ENCODE results near the gene DCST1. TPM values are rescaled to one million over a fixed set of nuclear protein-coding genes. Genes with fewer than 3 reads are reported as not detected.
"Not testable (repeated sequence)": the region's sequence is repeated elsewhere in the genome, so short reads cannot be mapped to it uniquely, and the experiment has no call there.

Gene DCST1, protein sequence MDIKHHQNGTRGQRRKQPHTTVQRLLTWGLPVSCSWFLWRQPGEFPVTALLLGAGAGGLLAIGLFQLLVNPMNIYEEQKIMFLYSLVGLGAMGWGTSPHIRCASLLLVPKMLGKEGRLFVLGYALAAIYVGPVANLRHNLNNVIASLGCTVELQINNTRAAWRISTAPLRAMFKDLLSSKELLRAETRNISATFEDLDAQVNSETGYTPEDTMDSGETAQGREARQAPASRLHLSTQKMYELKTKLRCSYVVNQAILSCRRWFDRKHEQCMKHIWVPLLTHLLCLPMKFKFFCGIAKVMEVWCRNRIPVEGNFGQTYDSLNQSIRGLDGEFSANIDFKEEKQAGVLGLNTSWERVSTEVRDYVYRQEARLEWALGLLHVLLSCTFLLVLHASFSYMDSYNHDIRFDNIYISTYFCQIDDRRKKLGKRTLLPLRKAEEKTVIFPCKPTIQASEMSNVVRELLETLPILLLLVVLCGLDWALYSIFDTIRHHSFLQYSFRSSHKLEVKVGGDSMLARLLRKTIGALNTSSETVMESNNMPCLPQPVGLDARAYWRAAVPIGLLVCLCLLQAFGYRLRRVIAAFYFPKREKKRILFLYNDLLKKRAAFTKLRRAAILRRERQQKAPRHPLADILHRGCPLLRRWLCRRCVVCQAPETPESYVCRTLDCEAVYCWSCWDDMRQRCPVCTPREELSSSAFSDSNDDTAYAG
- 0.03 TPM for polyA plus RNA-seq (2013)

DNA sequence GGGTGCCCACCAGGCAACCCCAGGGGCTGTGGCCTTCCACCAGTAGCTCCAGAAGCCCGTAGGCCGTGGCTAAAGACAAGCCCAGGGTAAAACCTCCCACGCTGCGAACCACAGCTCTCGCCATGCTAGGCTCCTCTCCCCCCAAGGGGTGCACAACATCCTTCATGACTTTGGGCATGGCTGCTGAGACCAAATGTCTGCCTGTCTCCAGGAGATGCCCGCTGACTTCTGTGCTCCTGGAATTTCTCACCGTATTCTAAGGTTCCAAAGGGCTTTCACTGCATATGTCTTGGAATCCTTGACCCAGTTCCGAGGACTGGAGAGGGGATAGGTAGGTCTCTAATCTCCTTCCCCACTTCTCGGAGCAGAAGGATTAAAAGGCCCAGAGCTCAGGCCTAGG, at the start of gene DCST1, which contains the start of gene DCST2:
Gene DCST1, plus strand, starts transcription at position 301 of the 400 bp plus-strand sequence. CDS start 213 bp downstream, outside the sequence.
Gene DCST2, minus strand, starts transcription at position 258 of the 400 bp plus-strand sequence. Its CDS starts 80 bp downstream, at position 178.
- H3K27me3 ChIP-seq (replicated peaks in 2 of 5; ENCODE audit: control insufficient read depth in 4 of 5, insufficient read depth in 5 of 5, low read length in 4 of 5), result no peaks in the 10 kb centered on the region
- H3K9me3 ChIP-seq (ENCODE audit: control extremely low read depth in 1 of 5, control insufficient read depth in 4 of 5, insufficient read depth in 2 of 5, low read depth in 1 of 5, low read length in 4 of 5), result no peaks in the 10 kb centered on the region
- H3K36me3 ChIP-seq (ENCODE audit: control insufficient read depth in 4 of 4, insufficient read depth in 4 of 4, low read length in 3 of 4), result no peaks in the 10 kb centered on the region
- peaks cover 0 to 21% (median 4%) of the 10 kb centered on the region in 4 experiments for H3K4me1 ChIP-seq (ENCODE audit: control extremely low read depth in 1 of 4, control insufficient read depth in 4 of 4, insufficient read depth in 4 of 4, low read length in 3 of 4)
- H3K27ac ChIP-seq (ENCODE audit: insufficient read depth in 1 of 2, low read depth in 1 of 2, low read length in 2 of 2, poor library complexity in 1 of 2, severe bottlenecking in 2 of 2), result no peak within 1 kb of the TSS
- 98% methylated on average over 9 of the region's 9 CpGs for WGBS (ENCODE audit: insufficient coverage)
- no peak within 1 kb of the TSS for H3K4me3 ChIP-seq (ENCODE audit: control insufficient read depth in 1 of 7, extremely low read depth in 1 of 7, insufficient read depth in 4 of 7, low read depth in 2 of 7, low read length in 6 of 7)
- DNase-seq, result no peak
- POLR2A ChIA-PET, result no interaction called here
- CTCF ChIA-PET, result interaction anchor here (0.6 to 4.6 kb wide), 7 partner anchors 9 to 330 kb away, joined by 3 to 20 read pairs (median 5); partner anchors contain the start of gene ADAM15

DNA sequence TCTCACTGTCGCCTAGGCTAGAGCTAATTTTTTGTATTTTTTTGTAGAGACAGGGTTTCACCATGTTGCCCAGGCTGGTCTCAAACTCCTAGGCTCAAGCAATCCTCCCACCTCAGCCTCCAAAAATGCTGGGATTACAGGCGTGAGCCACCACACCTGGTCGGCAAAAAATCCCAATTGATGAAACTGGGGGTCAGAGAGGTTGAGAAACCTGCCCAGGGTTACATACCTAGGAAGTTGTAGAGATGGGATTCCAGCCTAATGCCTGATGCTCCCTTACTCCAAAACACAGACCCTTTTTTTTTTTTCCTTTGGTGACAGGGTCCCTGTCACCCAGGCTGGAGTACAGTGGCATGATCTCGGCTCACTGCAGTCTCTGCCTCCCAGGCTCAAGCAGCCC, 46.9 kb upstream of the DCST1 start:
- H3K4me3 ChIP-seq (ENCODE audit: control insufficient read depth in 1 of 7, extremely low read depth in 1 of 7, insufficient read depth in 4 of 7, low read depth in 2 of 7, low read length in 6 of 7); H3K27ac ChIP-seq (ENCODE audit: insufficient read depth in 1 of 2, low read depth in 1 of 2, low read length in 2 of 2, poor library complexity in 1 of 2, severe bottlenecking in 2 of 2); H3K9me3 ChIP-seq (ENCODE audit: control extremely low read depth in 1 of 5, control insufficient read depth in 4 of 5, insufficient read depth in 2 of 5, low read depth in 1 of 5, low read length in 4 of 5); H3K27me3 ChIP-seq (replicated peaks in 2 of 5; ENCODE audit: control insufficient read depth in 4 of 5, insufficient read depth in 5 of 5, low read length in 4 of 5); DNase-seq: not testable (repeated sequence)
- H3K4me1 ChIP-seq (ENCODE audit: control extremely low read depth in 1 of 4, control insufficient read depth in 4 of 4, insufficient read depth in 4 of 4, low read length in 3 of 4), result peaks cover 9 to 24% (median 17%) of the 10 kb centered on the region in 4 experiments
- 100% methylated on average over 1 of the region's 4 CpGs for WGBS (ENCODE audit: insufficient coverage)
- ChIA-PET POLR2A (interaction anchor here (0.7 kb wide), 1 partner anchor 359 kb away, joined by 4 read pairs; no protein-coding TSS in a partner anchor), CTCF (interaction anchor here (1.2 to 20.2 kb wide), 5 partner anchors 8 to 65 kb away, joined by 3 to 320 read pairs (median 13); partner anchors contain the start of genes LENEP and ZBTB7B)
- peaks cover 6 to 42% (median 31%) of the 10 kb centered on the region in 4 experiments for H3K36me3 ChIP-seq (ENCODE audit: control insufficient read depth in 4 of 4, insufficient read depth in 4 of 4, low read length in 3 of 4)

DNA sequence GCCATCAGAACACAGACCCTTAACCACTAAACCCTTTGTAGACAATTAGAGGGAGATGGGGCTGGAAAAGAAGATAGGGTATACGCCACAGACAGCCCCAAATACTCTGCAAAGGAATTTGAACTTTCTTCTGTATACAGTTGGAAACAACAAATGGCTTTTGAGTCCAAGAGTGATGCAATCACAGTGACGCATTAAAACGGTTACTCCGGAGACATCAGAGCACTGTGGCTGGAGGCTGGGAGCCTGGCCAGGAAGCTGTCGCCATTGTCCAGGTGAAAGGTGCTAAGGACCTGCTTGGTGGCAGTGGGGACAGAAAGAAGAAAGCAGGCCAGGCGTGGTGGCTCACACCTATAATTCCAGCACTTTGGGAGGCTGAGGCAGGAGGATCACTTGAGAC, 46.3 kb upstream of the DCST1 start:
- Histone ChIP-seq H3K4me1 (ENCODE audit: control extremely low read depth in 1 of 4, control insufficient read depth in 4 of 4, insufficient read depth in 4 of 4, low read length in 3 of 4) (peaks cover 8 to 19% (median 16%) of the 10 kb centered on the region in 4 experiments), H3K9me3 (ENCODE audit: control extremely low read depth in 1 of 5, control insufficient read depth in 4 of 5, insufficient read depth in 2 of 5, low read depth in 1 of 5, low read length in 4 of 5) (no peaks in the 10 kb centered on the region), H3K4me3 (ENCODE audit: control insufficient read depth in 1 of 7, extremely low read depth in 1 of 7, insufficient read depth in 4 of 7, low read depth in 2 of 7, low read length in 6 of 7) (no peak overlapping the region), H3K27ac (ENCODE audit: insufficient read depth in 1 of 2, low read depth in 1 of 2, low read length in 2 of 2, poor library complexity in 1 of 2, severe bottlenecking in 2 of 2) (no peak overlapping the region), H3K27me3 (replicated peaks in 2 of 5; ENCODE audit: control insufficient read depth in 4 of 5, insufficient read depth in 5 of 5, low read length in 4 of 5) (no peaks in the 10 kb centered on the region), H3K36me3 (ENCODE audit: control insufficient read depth in 4 of 4, insufficient read depth in 4 of 4, low read length in 3 of 4) (peaks cover 6 to 42% (median 31%) of the 10 kb centered on the region in 4 experiments)
- ChIA-PET CTCF (interaction anchor here (1.1 to 20.2 kb wide), 9 partner anchors 9 to 72 kb away, joined by 3 to 320 read pairs (median 8); partner anchors contain the start of genes CKS1B, LENEP, PYGO2 and ZBTB7B), POLR2A (interaction anchor here (0.7 kb wide), 1 partner anchor 360 kb away, joined by 4 read pairs; no protein-coding TSS in a partner anchor)
- DNase-seq, result no peak
- 95% methylated on average over 4 of the region's 6 CpGs for WGBS (ENCODE audit: insufficient coverage)

- peaks cover 4 to 21% (median 12%) of the 10 kb centered on the region in 4 experiments for H3K4me1 ChIP-seq (ENCODE audit: control extremely low read depth in 1 of 4, control insufficient read depth in 4 of 4, insufficient read depth in 4 of 4, low read length in 3 of 4)
- ChIA-PET POLR2A (no interaction called here), CTCF (interaction anchor here (0.7 to 20.2 kb wide), 11 partner anchors 10 to 71 kb away, joined by 3 to 320 read pairs (median 6); partner anchors contain the start of genes CKS1B, LENEP, PYGO2 and ZBTB7B)
- DNase-seq, result peak in 1 of 3 donors; percentile 32
- no peaks in the 10 kb centered on the region for H3K9me3 ChIP-seq (ENCODE audit: control extremely low read depth in 1 of 5, control insufficient read depth in 4 of 5, insufficient read depth in 2 of 5, low read depth in 1 of 5, low read length in 4 of 5)
- H3K4me3 ChIP-seq (ENCODE audit: control insufficient read depth in 1 of 7, extremely low read depth in 1 of 7, insufficient read depth in 4 of 7, low read depth in 2 of 7, low read length in 6 of 7), result no peak overlapping the region
- peaks cover 6 to 49% (median 34%) of the 10 kb centered on the region in 4 experiments for H3K36me3 ChIP-seq (ENCODE audit: control insufficient read depth in 4 of 4, insufficient read depth in 4 of 4, low read length in 3 of 4)
- WGBS (ENCODE audit: insufficient coverage), result 98% methylated on average over 16 of the region's 17 CpGs
- no peaks in the 10 kb centered on the region for H3K27me3 ChIP-seq (replicated peaks in 2 of 5; ENCODE audit: control insufficient read depth in 4 of 5, insufficient read depth in 5 of 5, low read length in 4 of 5)
- no peak overlapping the region for H3K27ac ChIP-seq (ENCODE audit: insufficient read depth in 1 of 2, low read depth in 1 of 2, low read length in 2 of 2, poor library complexity in 1 of 2, severe bottlenecking in 2 of 2)
Observed at GRCh38 chr1:154988058-154988954, 45.3 kb upstream of the DCST1 start.

- no peaks in the 10 kb centered on the region for H3K9me3 ChIP-seq (ENCODE audit: control extremely low read depth in 1 of 5, control insufficient read depth in 4 of 5, insufficient read depth in 2 of 5, low read depth in 1 of 5, low read length in 4 of 5)
- no peak overlapping the region for H3K27ac ChIP-seq (ENCODE audit: insufficient read depth in 1 of 2, low read depth in 1 of 2, low read length in 2 of 2, poor library complexity in 1 of 2, severe bottlenecking in 2 of 2)
- peaks cover 0 to 19% (median 7%) of the 10 kb centered on the region in 4 experiments for H3K4me1 ChIP-seq (ENCODE audit: control extremely low read depth in 1 of 4, control insufficient read depth in 4 of 4, insufficient read depth in 4 of 4, low read length in 3 of 4)
- WGBS (ENCODE audit: insufficient coverage), result 100% methylated on average over 2 of the region's 3 CpGs
- peaks cover 6 to 49% (median 34%) of the 10 kb centered on the region in 4 experiments for H3K36me3 ChIP-seq (ENCODE audit: control insufficient read depth in 4 of 4, insufficient read depth in 4 of 4, low read length in 3 of 4)
- H3K27me3 ChIP-seq (replicated peaks in 2 of 5; ENCODE audit: control insufficient read depth in 4 of 5, insufficient read depth in 5 of 5, low read length in 4 of 5), result no peaks in the 10 kb centered on the region
- no peak for DNase-seq
- H3K4me3 ChIP-seq (ENCODE audit: control insufficient read depth in 1 of 7, extremely low read depth in 1 of 7, insufficient read depth in 4 of 7, low read depth in 2 of 7, low read length in 6 of 7), result no peak overlapping the region
- CTCF ChIA-PET, result interaction anchor here (1.0 to 20.2 kb wide), 7 partner anchors 8 to 70 kb away, joined by 4 to 320 read pairs (median 6); partner anchors contain the start of genes LENEP and ZBTB7B
- POLR2A ChIA-PET, result no interaction called here
Observed at GRCh38 chr1:154989195-154989860, 44.3 kb upstream of the DCST1 start.

- 100% methylated on average over 6 of the region's 8 CpGs for WGBS (ENCODE audit: insufficient coverage)
- Histone ChIP-seq H3K36me3 (ENCODE audit: control insufficient read depth in 4 of 4, insufficient read depth in 4 of 4, low read length in 3 of 4) (peaks cover 6 to 49% (median 34%) of the 10 kb centered on the region in 4 experiments), H3K27me3 (replicated peaks in 2 of 5; ENCODE audit: control insufficient read depth in 4 of 5, insufficient read depth in 5 of 5, low read length in 4 of 5) (no peaks in the 10 kb centered on the region), H3K4me3 (ENCODE audit: control insufficient read depth in 1 of 7, extremely low read depth in 1 of 7, insufficient read depth in 4 of 7, low read depth in 2 of 7, low read length in 6 of 7) (no peak overlapping the region), H3K9me3 (ENCODE audit: control extremely low read depth in 1 of 5, control insufficient read depth in 4 of 5, insufficient read depth in 2 of 5, low read depth in 1 of 5, low read length in 4 of 5) (no peaks in the 10 kb centered on the region), H3K4me1 (ENCODE audit: control extremely low read depth in 1 of 4, control insufficient read depth in 4 of 4, insufficient read depth in 4 of 4, low read length in 3 of 4) (peaks cover 0 to 22% (median 15%) of the 10 kb centered on the region in 4 experiments), H3K27ac (ENCODE audit: insufficient read depth in 1 of 2, low read depth in 1 of 2, low read length in 2 of 2, poor library complexity in 1 of 2, severe bottlenecking in 2 of 2) (no peak overlapping the region)
- ChIA-PET POLR2A (interaction anchor here (0.6 kb wide), 1 partner anchor 28 kb away, joined by 3 read pairs; no protein-coding TSS in a partner anchor), CTCF (interaction anchor here (0.5 to 1.5 kb wide), 5 partner anchors 9 to 38 kb away, joined by 3 to 6 read pairs (median 5); no protein-coding TSS in a partner anchor)
- DNase-seq, result no peak
Observed at GRCh38 chr1:154990276-154990675, 43.3 kb upstream of the DCST1 start.
